ENCODE data around the gene PSAPL1. TPM values are rescaled to one million over a fixed set of nuclear protein-coding genes. Genes with fewer than 3 reads are reported as not detected.

PSAPL1 gene
- total and polyA plus RNA-seq, 8 donors = 0.03 to 37.5 (median 5.7) TPM; not detected in 2

DNA sequence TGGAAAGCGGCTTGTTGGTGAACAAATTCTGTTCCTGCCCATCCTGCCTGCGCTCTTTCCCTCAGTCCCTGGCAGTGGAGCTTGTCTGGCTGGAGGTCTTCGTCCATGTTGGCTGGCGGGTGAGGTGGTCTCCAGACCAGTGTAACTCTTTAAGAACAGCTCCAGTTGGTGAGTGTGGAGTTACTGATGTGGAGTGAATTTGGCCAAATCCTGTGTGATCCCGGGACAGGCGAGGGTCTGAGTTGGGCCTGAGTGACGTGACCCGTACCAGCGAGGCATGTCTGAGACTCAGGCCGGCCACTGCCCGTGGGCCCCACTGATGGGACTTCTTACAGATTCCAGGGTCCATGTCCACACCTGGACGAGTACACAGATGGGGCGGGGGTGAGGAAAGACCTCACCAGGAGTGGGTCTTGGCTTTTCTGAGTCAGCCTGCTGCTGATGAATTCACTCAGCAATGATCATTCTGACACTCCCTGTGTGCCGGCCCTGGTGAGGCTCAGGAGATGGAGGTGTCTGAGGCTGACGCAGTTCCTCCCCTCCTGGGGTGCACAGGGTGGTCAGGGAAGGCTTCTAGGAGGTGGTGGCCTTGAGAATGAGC, 45.5 kb downstream of the PSAPL1 start:
- peak in 1 of 2 donors; percentile 17 for DNase-seq
- peaks cover 0 to 34% (median 7%) of the 10 kb centered on the region in 3 donors for H3K27me3 ChIP-seq
- intact Hi-C loops (cut with DNase I; ENCODE audit: low total_unique reads) = no loop called here
- H3K4me3 ChIP-seq = no peak overlapping the region
- H3K4me1 ChIP-seq = no peaks in the 10 kb centered on the region
- 80 to 93% (median 91%) methylated on average over 12 to 15 of the region's 15 CpGs for WGBS, 5 donors
- TF ChIP-seq EP300 (IDR thresholded peaks at IDR 0.05) (no peak), POLR2AphosphoS5 (IDR thresholded peaks at IDR 0.05) (no peak), POLR2A (IDR thresholded peaks at IDR 0.05) (no peak)
- TF ChIP-seq, protein P1, sequence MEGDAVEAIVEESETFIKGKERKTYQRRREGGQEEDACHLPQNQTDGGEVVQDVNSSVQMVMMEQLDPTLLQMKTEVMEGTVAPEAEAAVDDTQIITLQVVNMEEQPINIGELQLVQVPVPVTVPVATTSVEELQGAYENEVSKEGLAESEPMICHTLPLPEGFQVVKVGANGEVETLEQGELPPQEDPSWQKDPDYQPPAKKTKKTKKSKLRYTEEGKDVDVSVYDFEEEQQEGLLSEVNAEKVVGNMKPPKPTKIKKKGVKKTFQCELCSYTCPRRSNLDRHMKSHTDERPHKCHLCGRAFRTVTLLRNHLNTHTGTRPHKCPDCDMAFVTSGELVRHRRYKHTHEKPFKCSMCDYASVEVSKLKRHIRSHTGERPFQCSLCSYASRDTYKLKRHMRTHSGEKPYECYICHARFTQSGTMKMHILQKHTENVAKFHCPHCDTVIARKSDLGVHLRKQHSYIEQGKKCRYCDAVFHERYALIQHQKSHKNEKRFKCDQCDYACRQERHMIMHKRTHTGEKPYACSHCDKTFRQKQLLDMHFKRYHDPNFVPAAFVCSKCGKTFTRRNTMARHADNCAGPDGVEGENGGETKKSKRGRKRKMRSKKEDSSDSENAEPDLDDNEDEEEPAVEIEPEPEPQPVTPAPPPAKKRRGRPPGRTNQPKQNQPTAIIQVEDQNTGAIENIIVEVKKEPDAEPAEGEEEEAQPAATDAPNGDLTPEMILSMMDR (IDR thresholded peaks at IDR 0.05) = no peak
- H3K27ac ChIP-seq = no peak overlapping the region
- H3K36me3 ChIP-seq = no peaks in the 10 kb centered on the region
- no peaks in the 10 kb centered on the region for H3K9me3 ChIP-seq

DNA sequence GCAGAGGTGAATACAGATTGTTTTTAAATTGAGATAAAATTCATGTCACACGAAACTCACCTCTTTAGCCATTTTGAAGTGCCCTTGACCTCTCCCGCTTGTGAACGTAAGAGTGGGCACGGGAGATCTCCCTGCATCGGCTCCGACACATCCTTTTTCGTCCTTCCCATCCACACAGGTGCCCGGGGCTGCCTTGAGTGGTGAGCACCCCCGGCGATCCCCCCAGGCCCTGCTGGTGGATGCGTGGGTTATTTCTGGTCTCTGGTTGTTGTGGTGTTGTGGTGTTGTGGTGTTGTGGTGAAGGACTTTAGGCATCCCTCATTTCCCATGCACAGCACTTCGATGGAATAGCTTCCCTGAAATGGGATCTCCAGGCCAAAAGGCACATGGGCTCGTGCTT, 46.1 kb downstream of the PSAPL1 start:
- no peaks in the 10 kb centered on the region for H3K9me3 ChIP-seq
- H3K36me3 ChIP-seq = no peaks in the 10 kb centered on the region
- H3K4me1 ChIP-seq = no peaks in the 10 kb centered on the region
- intact Hi-C loops (cut with DNase I; ENCODE audit: low total_unique reads) = no loop called here
- H3K27me3 ChIP-seq = peaks cover 0 to 28% (median 7%) of the 10 kb centered on the region in 3 donors
- no peak for DNase-seq
- H3K4me3 ChIP-seq = no peak overlapping the region
- H3K27ac ChIP-seq = no peak overlapping the region
- whole genome bisulfite sequencing, 5 donors = 84 to 94% (median 88%) methylated on average over 11 to 13 of the region's 13 CpGs
- no peak for TF ChIP-seq POLR2A (IDR thresholded peaks at IDR 0.05)

DNA sequence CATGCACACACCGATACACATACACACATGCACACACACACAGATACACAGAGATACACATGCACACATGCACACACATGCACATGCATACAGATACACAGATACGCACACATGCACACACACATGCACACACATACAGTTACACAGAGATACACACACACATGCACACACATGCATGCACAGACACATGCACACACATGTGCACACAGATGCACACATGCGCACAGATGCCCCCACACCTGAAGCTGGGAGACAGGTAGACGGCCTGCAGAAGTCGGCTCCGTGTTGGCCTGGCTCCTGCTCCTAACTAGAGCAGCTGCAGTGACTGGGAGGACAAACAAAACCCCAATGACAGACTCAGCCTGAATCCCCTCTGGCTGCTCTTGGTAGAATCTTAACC, 46.8 kb downstream of the PSAPL1 start:
- TF ChIP-seq, protein P1 (IDR thresholded peaks at IDR 0.05) = no peak
- TF ChIP-seq EP300 (IDR thresholded peaks at IDR 0.05) (no peak), POLR2A (IDR thresholded peaks at IDR 0.05) (no peak), POLR2AphosphoS5 (IDR thresholded peaks at IDR 0.05) (no peak)
- WGBS, 5 donors = 74 to 86% (median 83%) methylated on average over 6 of the region's 6 CpGs
- no peak for DNase-seq
- Histone ChIP-seq H3K4me1 (no peaks in the 10 kb centered on the region), H3K4me3 (no peak overlapping the region), H3K27me3 (peaks cover 0 to 21% (median 7%) of the 10 kb centered on the region in 3 donors), H3K27ac (no peak overlapping the region), H3K36me3 (no peaks in the 10 kb centered on the region), H3K9me3 (no peaks in the 10 kb centered on the region)
- intact Hi-C loops (cut with DNase I; ENCODE audit: low total_unique reads) = no loop called here

DNA sequence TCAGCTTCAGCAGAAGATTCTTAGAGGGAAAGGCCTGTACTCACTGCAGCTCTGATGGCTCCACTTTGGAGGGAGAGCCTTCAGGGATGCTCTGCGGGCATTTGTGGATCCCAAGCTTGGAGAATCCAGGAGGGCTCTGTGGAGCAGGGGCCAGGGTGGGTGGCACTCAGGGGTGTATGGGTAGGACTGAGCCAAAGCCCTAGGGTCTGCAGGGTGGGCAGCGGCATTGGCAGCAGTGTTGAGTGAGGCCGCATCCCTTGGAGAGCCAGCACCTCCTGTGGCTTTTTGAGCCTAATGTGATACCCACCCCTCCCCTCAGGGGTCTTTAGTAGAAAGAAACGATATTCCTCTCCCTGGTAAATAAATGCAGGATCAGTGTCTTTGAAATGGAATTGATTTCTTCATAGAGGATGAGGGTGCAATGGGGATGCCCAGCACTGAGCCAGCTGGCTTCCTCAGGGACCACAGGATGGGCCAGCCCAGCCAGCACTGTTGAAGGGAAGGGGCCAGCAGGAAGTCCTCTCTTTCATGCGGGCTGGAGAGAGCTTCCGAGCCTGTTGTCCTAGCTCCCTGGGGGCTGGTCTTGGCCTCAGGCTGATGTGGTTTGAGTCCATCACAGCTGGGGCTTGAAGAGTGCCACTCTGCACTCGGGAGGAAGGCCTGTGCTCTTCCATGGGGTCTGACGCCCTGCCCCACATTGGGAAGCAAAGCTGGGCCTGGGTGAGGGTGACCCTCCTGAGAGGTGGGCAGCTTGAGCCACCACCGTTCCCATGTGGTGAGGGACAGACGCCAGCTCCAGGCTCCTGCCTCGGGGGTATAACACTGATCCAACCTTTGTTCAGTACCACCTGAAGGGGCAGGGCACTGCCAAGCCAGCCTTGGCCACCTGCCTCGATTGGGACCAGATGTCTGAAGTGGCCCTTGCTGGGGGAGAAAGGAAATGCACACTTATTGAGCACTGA, 49.5 kb downstream of the PSAPL1 start:
- H3K36me3 ChIP-seq = no peaks in the 10 kb centered on the region
- 66 to 71% (median 68%) methylated on average over 7 to 12 of the region's 12 CpGs for WGBS, 5 donors
- intact Hi-C loops (cut with DNase I; ENCODE audit: low total_unique reads) = no loop called here
- no peak for TF ChIP-seq POLR2AphosphoS5 (IDR thresholded peaks at IDR 0.05)
- no peak for TF ChIP-seq EP300 (IDR thresholded peaks at IDR 0.05)
- no peak for TF ChIP-seq POLR2A (IDR thresholded peaks at IDR 0.05)
- TF ChIP-seq, protein P1 (IDR thresholded peaks at IDR 0.05) = no peak
- peaks cover 0 to 4% (median 0%) of the 10 kb centered on the region in 3 donors for H3K27me3 ChIP-seq
- H3K4me3 ChIP-seq = no peak overlapping the region
- H3K27ac ChIP-seq = no peak overlapping the region
- H3K4me1 ChIP-seq = peaks cover 0 to 8% (median 2%) of the 10 kb centered on the region in 4 donors
- H3K9me3 ChIP-seq = no peaks in the 10 kb centered on the region
- DNase-seq = no peak
